GM12865 (cell line): ENCODE results near the gene SLC12A8.

ENCODE experiments used
- DNase-seq: peaks from one replicate; pipeline ENCODE4 v3.0.0; 2010; ENCODE audit warnings: low read depth
- H3K4me3 ChIP-seq: 2 replicates; pipeline ENCODE4 v1.5.1; 2011; ENCODE audit warnings: mild to moderate bottlenecking, low read depth, low read length, control low read depth
- CTCF ChIP-seq: IDR thresholded peaks from 2 replicates; pipeline ENCODE4 v1.5.1; 2011; ENCODE audit warnings: low read length, control low read depth, low read depth, inconsistent platforms; ENCODE audit not compliant: insufficient read depth; ENCODE audit errors: missing control alignments

Gene SLC12A8

GRCh38 chr3:125232401-125232800 is 19.9 kb upstream of the SLC12A8 start:
- no peak overlapping the region for H3K4me3 ChIP-seq
- DNase-seq: no peak
- TF ChIP-seq CTCF: no peak

- H3K4me3 ChIP-seq: no peak overlapping the region
- TF ChIP-seq CTCF: no peak
- no peak for DNase-seq
These were observed 19.3 kb upstream of the SLC12A8 start for GRCh38 chr3:125231895-125232294.

- DNase-seq: no peak
- TF ChIP-seq CTCF: no peak
These were observed 17.2 kb upstream of the SLC12A8 start for GRCh38 chr3:125229707-125230106.

GRCh38 chr3:125229168-125229567 is 16.6 kb upstream of the SLC12A8 start:
- TF ChIP-seq CTCF: no peak
- DNase-seq: no peak
- no peak overlapping the region for H3K4me3 ChIP-seq

More at GRCh38 chr3:125229707-125230106, 17.2 kb upstream of the SLC12A8 start:
- H3K4me3 ChIP-seq: no peak overlapping the region

- TF ChIP-seq CTCF: no peak
- no peak overlapping the region for H3K4me3 ChIP-seq
- DNase-seq: no peak
These were observed 9.3 kb upstream of the SLC12A8 start for GRCh38 chr3:125221831-125222230.

- DNase-seq: no peak
- H3K4me3 ChIP-seq: no peak overlapping the region
- no peak for TF ChIP-seq CTCF
These were observed 8.3 kb upstream of the SLC12A8 start for GRCh38 chr3:125220727-125221429.

GRCh38 chr3:125220183-125220582 is 7.6 kb upstream of the SLC12A8 start:
- no peak for TF ChIP-seq CTCF
- DNase-seq: no peak
- H3K4me3 ChIP-seq: no peak overlapping the region
